Testis (tissue), 2 donors: ENCODE data around the gene ANKRD18A.

Experiments used
- POLR2A ChIP-seq: fragments of 450-650 bp; IDR thresholded peaks from one replicate; pipeline ENCODE4 v1.6.1; 2017; ENCODE audit warnings: antibody characterized with exemption, mild to moderate bottlenecking, moderate library complexity
- TF ChIP-seq, protein P1 (sequence below), 3 experiments: fragments of 450-650 bp in 2 of 3; fragments of 200-600 bp in 1 of 3; sonication (generic) in 1 of 3; IDR thresholded peaks; one replicate each; pipeline ENCODE4 v1.5.1; 2016 to 2019; ENCODE audit warnings: antibody characterized with exemption in 3 of 3, mild to moderate bottlenecking in 2 of 3, moderate library complexity in 1 of 3

DNA sequence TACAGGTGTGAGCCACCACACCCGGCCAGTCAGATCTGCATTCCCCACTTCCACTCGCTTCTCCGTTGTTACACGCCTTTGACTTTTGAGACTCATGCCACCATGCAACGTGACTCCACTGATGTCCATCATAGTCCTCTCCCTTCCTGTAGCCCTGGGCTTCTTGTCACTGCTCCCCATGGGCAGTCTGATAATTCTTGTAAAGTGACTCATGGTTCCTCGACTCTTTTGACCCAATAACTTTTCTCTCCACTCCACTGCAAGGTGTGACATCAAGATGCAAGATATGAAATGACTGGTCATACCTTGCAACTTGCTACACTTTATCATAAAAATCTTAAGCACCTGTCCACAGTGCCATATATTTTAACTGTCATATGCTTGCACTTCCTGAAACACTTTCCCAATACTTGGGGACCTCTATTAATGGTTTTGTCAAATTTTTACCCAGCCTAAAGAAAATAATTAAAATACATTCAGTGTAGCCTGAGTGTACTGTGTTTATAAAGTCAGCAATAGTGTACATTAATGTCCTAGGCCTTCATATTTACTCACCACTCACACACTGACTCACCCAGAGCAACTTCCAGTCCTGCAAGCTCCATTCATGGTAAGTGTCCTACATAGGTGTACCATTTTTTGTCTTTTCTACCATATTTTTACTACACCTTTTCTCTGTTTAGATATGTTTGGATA lies 18.6 kb upstream of the ANKRD18A start:
- TF ChIP-seq, protein P1, sequence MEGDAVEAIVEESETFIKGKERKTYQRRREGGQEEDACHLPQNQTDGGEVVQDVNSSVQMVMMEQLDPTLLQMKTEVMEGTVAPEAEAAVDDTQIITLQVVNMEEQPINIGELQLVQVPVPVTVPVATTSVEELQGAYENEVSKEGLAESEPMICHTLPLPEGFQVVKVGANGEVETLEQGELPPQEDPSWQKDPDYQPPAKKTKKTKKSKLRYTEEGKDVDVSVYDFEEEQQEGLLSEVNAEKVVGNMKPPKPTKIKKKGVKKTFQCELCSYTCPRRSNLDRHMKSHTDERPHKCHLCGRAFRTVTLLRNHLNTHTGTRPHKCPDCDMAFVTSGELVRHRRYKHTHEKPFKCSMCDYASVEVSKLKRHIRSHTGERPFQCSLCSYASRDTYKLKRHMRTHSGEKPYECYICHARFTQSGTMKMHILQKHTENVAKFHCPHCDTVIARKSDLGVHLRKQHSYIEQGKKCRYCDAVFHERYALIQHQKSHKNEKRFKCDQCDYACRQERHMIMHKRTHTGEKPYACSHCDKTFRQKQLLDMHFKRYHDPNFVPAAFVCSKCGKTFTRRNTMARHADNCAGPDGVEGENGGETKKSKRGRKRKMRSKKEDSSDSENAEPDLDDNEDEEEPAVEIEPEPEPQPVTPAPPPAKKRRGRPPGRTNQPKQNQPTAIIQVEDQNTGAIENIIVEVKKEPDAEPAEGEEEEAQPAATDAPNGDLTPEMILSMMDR (IDR thresholded peaks at IDR 0.05) = no peak
- no peak for TF ChIP-seq POLR2A
